GM21825 (cell line): ENCODE data around the gene SMAGP.
"Not testable (repeated sequence)": the region's sequence is repeated elsewhere in the genome, so short reads cannot be mapped to it uniquely, and the experiment has no call there.

Experiments used
- ATAC-seq: cut with Tn5 transposase; IDR thresholded peaks from one replicate; pipeline ENCODE4 v1.9.1; 2021; ENCODE audit warnings: mild to moderate bottlenecking, moderate library complexity; ENCODE audit not compliant: unreplicated experiment

The SMAGP gene

DNA sequence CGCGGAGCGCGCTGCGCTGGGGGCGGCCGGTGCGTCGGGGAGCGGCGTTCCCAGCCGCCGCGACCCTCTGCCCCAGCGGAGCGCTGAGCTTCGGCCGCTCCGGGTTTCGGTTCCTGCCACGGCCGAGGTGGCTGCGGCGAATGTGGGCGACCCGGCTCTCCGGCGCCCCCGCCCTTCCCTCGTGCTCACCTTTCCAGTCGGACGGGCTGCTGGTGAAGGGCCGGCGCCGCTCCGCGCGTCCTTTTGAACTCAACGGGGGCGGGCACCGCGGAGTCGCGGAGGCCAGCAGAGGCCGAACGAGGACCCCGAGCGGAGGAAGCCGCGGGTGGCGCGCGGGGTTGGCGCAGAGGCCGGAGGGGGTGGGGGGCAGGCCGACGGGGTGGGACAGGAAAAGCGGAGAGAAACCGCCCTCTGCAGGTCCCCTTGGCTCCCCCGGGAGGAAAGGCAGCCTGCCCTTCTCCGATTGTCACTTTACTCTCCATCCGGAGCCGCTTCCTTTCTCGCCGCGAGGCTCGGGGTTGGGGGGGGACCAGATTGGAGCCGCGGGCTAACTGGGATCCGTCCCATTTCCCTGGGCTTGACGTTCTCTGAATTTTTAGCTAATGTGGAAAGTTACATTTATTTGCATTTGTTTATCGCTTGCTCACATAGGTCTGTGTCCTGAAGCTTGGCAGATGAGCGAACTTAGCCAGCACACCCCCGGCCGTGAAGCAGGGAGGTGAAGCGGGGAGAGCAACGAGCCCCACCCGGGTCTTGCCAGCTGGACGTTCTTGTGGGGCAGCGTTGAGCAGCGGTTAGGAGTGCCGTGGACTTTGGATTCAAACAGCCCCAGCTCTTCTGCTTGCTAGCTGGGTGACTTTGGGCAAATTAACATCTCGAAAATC is at the start of gene SMAGP:
SMAGP (minus strand) TSS at position 349 of the 884 bp plus-strand sequence. CDS start 1,137 bp downstream, outside the sequence.
- peak; percentile 61 for ATAC-seq

DNA sequence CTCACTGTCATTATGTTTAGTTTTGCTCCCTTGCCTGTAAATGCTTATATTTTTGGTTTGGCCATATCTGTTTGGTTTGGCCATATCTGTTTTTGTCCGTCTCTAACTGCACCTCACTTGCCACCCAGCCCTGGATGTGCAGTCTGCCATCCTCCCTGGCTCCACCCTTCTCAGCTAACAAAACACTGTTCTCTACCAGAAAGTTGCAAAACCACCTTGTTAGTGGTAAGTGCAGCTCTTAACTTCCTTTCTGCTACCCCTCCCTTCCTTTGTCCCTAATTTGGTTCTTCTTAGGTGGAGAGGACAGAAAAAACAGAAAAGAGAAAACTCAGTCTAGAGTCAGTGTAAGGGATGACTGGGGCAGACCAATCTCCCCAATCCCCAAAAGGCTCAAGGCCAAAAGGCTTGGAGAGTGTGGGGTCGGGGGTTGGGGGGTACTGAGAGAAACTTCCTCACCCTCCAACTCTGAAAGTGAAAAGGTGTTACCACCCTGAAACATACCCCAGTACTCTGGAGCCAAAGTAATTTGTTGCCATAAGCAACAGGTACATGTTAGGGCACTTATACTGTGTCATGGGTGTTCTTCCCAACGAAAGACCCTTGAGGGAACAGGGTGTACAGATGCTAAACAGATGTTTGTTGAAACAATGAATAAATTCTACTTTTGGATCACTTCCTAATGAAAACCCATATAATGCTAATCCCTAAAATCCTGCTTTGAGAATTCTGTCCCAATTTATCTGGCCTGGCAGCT is 48.8 kb upstream of the SMAGP start:
- ATAC-seq: no peak

- not testable (repeated sequence) for ATAC-seq
These were observed 48.0 kb upstream of the SMAGP start for GRCh38 chr12:51318057-51318806.

GRCh38 chr12:51311389-51311788 is 41.2 kb upstream of the SMAGP start:
- ATAC-seq: no peak

- ATAC-seq: no peak
These were observed 37.7 kb upstream of the SMAGP start for GRCh38 chr12:51307655-51308593.

DNA sequence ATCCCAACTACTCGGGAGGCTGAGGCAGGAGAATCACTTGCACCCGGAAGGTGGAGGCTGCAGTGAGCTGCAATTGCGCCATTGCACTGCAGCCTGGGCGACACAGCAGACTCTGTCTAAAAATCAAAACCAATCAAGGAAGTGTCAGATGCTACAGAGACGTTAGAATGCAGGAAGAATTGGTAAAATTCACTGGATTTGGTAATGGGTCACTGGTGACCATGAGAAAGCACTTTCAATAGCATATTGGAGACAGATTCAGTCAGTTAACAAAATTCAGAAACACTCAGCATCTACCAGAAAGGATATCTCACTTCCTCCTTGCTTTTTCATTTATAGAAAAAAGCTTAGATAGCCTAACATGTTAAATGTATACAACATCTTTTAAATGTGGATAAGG is 36.3 kb upstream of the SMAGP start:
- ATAC-seq: no peak

DNA sequence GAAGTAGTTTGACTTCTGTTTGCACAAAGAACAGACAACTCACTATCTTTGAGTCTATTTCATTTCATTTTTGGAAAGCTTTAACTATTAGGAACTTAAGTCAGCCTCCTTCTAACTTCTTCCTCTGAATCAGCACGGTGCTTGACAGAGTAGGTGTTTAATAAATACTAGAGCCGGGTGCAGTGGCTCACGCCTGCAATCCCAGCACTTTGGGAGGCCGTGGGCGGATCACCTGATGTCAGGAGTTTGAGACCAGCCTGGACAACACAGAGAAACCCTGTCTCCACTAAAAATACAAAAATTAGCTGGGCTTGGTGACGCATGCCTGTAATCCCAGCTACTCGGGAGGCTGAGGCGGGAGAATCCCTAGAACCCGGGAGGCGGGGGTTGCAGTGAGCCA is 30.6 kb upstream of the SMAGP start:
- ATAC-seq: not testable (repeated sequence)

GRCh38 chr12:51295651-51296050 is 25.4 kb upstream of the SMAGP start:
- no peak for ATAC-seq

GRCh38 chr12:51294097-51294496 is 23.9 kb upstream of the SMAGP start:
- ATAC-seq: not testable (repeated sequence)

DNA sequence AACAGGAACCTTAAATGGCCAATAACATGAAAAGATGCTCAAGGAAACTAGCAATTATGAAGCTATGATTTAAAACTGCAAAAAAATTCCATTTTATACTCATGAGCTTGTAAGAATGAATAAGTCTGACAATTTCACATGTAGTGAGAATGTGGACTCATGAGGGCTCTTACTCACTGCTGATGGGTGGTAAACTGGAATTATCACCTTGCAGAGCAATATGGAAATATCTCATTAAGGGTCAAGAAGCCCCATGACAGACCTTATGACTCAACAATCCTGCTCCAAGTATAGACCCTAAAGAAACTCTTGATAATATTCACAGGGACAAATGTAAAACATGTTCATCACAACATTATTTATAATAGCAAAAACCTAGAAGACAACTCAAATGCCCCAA is 23.5 kb upstream of the SMAGP start:
- no peak for ATAC-seq

GRCh38 chr12:51291603-51292513 is 21.6 kb upstream of the SMAGP start:
- ATAC-seq: not testable (repeated sequence)

- ATAC-seq: no peak
These were observed 15.6 kb upstream of the SMAGP start for GRCh38 chr12:51285843-51286242.

DNA sequence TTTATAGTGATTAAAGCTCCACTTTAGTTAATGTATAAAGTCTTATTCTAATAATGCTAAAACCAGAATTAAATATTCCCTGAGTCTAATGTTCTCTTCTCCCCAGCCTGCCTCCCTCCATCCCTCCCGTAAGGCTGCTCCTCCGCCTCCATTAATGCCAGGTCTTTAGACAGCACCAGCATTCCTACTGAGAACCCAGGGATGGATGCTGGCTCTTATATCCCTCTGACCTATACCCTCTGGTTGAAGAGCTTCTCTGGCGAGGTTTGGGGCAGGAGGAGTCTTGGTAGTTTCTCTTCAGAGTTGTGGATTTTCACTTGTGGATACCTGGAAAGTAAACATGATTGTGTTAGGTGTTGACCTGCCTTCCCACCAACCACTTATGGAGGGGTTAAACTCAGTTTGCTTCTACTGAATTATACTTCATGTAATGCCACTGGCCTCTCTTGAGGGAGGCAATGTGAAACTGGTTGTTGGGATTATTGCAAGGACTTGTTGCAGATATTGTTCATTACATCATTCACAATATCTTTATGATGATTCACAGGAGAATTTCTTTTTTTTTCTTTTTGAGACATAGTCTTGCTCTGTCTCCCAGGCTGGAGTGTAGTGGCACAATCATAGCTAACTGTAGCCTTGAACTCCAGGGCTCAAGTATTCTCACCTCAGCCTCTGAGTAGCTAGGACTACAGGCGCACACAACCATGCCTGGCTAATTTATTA is 11.1 kb upstream of the SMAGP start:
- no peak for ATAC-seq

GRCh38 chr12:51275088-51275487 is 4.9 kb upstream of the SMAGP start:
- ATAC-seq: no peak

GRCh38 chr12:51272810-51273209 is 2.6 kb upstream of the SMAGP start:
- ATAC-seq: not testable (repeated sequence)

GRCh38 chr12:51270951-51271518 is 820 bp upstream of the SMAGP start:
- no peak for ATAC-seq

GRCh38 chr12:51269174-51270066 is 795 bp downstream of the SMAGP start:
- ATAC-seq: peak; percentile 45
